Endothelial cell of umbilical vein (primary cell): ENCODE data around the gene PRXL2C. TPM values are rescaled to one million over a fixed set of nuclear protein-coding genes. Genes with fewer than 3 reads are reported as not detected.
"Not testable (repeated sequence)": the region's sequence is repeated elsewhere in the genome, so short reads cannot be mapped to it uniquely, and the experiment has no call there.

ENCODE experiments used
- BruUV-seq: library from RNA; stranded (reverse); fragments of 400-500 nt; replicated peaks from 2 replicates; lab custom pipeline; 2021; lab: Mats Ljungman, UMichigan
- CTCF ChIA-PET: fragments of 300-600, 350-600 bp; sonication (Branson Sonifier 250); formaldehyde crosslinking; loops from one replicate; lab custom pipeline; 2021; ENCODE audit warnings: antibody characterized with exemption, inconsistent platforms; lab: Charles Lee
- POLR2A ChIA-PET: fragments of 300-600, 350-600 bp; sonication (Branson Sonifier 250); formaldehyde crosslinking; loops from one replicate; lab custom pipeline; 2021; ENCODE audit warnings: antibody characterized with exemption, inconsistent platforms; lab: Charles Lee
- DNase-seq: peaks from one replicate; pipeline ENCODE4 v3.0.0-alpha.2; 2011; ENCODE audit warnings: low read depth, low spot score
- FAIRE-seq: peaks from 2 replicates; lab custom pipeline; 2011; peaks lifted over from hg19 to GRCh38; lab: Jason Lieb, UNC
- H2AFZ ChIP-seq: 2 replicates; pipeline ENCODE4 v1.6.0; 2012; ENCODE audit warnings: low read depth, low read length, control low read depth, inconsistent platforms
- H3K27ac ChIP-seq: 2 replicates; pipeline ENCODE4 v1.5.1; 2011; ENCODE audit warnings: low read depth, mild to moderate bottlenecking, control low read depth, low read length, moderate library complexity; ENCODE audit not compliant: insufficient read depth
- H3K27me3 ChIP-seq, 2 experiments: 2 replicates each; pipeline versions ENCODE4 v1.6.0 to v1.6.1; 2011; ENCODE audit warnings: low read length in 2 of 2, mixed read lengths in 1 of 2; ENCODE audit not compliant: control insufficient read depth in 2 of 2, insufficient read depth in 2 of 2
- H3K36me3 ChIP-seq, 2 experiments: 2 replicates in 1 of 2; 3 replicates in 1 of 2; pipeline ENCODE4 v1.5.1; 2011; ENCODE audit warnings: low read length in 2 of 2, mild to moderate bottlenecking in 1 of 2, moderate library complexity in 1 of 2; ENCODE audit not compliant: control insufficient read depth in 2 of 2, insufficient read depth in 2 of 2; ENCODE audit errors: extremely low read depth in 1 of 2
- H3K4me1 ChIP-seq: 3 replicates; pipeline ENCODE4 v1.5.1; 2011; ENCODE audit warnings: mild to moderate bottlenecking, low read length; ENCODE audit not compliant: control insufficient read depth, insufficient read depth; ENCODE audit errors: extremely low read depth
- H3K4me2 ChIP-seq: 2 replicates; pipeline ENCODE4 v1.6.1; 2011; ENCODE audit warnings: low read length, control low read depth, mixed read lengths; ENCODE audit not compliant: insufficient read depth
- H3K4me3 ChIP-seq, 3 experiments: fragments of 200-600 bp in 1 of 3; sonication (generic), shearing (Covaris generic) in 1 of 3; replicated peaks in 1 of 3; 2 replicates each; pipeline ENCODE4 v1.5.1; 2011 to 2016; ENCODE audit warnings: control low read depth in 3 of 3, low read length in 3 of 3, mild to moderate bottlenecking in 2 of 3, inconsistent platforms in 1 of 3, low read depth in 1 of 3, moderate library complexity in 1 of 3; ENCODE audit not compliant: insufficient read depth in 1 of 3
- H3K79me2 ChIP-seq: 2 replicates; pipeline ENCODE4 v1.6.0; 2012; ENCODE audit warnings: low read length, inconsistent platforms; ENCODE audit not compliant: control insufficient read depth, insufficient read depth
- H3K9ac ChIP-seq: replicated peaks from 2 replicates; pipeline ENCODE3; 2011; ENCODE audit warnings: low read length, control low read depth; ENCODE audit not compliant: insufficient read depth; ENCODE audit errors: extremely low read depth
- H3K9me1 ChIP-seq: replicated peaks from 3 replicates; pipeline ENCODE4 v1.6.0; 2011; ENCODE audit warnings: mild to moderate bottlenecking, low read length; ENCODE audit not compliant: control insufficient read depth, insufficient read depth; ENCODE audit errors: extremely low read depth
- H3K9me3 ChIP-seq: replicated peaks from 2 replicates; pipeline ENCODE4 v1.5.1; 2012; ENCODE audit warnings: low read length, inconsistent platforms; ENCODE audit not compliant: control insufficient read depth, insufficient read depth
- H4K20me1 ChIP-seq: replicated peaks from 2 replicates; pipeline ENCODE3; 2011; ENCODE audit warnings: mild to moderate bottlenecking, low read length; ENCODE audit not compliant: control insufficient read depth, insufficient read depth; ENCODE audit errors: extremely low read depth
- EZH2 ChIP-seq: IDR thresholded peaks from 2 replicates; pipeline ENCODE4 v1.6.1; 2012; ENCODE audit warnings: borderline replicate concordance, low read depth, mild to moderate bottlenecking, moderate library complexity, low read length, inconsistent platforms; ENCODE audit not compliant: severe bottlenecking
- FOS ChIP-seq: IDR thresholded peaks from 2 replicates; pipeline ENCODE4 v1.6.1; 2011; ENCODE audit warnings: mild to moderate bottlenecking, low read length, moderate library complexity, borderline replicate concordance; ENCODE audit not compliant: insufficient read depth
- GATA2 ChIP-seq: IDR thresholded peaks from 2 replicates; pipeline ENCODE4 v1.7.0; 2011; ENCODE audit warnings: low read depth, mild to moderate bottlenecking, moderate library complexity, mixed read lengths, low read length; ENCODE audit not compliant: insufficient read length, insufficient read depth
- JUN ChIP-seq: IDR thresholded peaks from 2 replicates; pipeline ENCODE4 v1.6.1; 2011; ENCODE audit warnings: borderline replicate concordance, low read depth; ENCODE audit not compliant: insufficient read length, insufficient read depth
- MYC ChIP-seq: IDR thresholded peaks from one replicate; pipeline ENCODE4 v1.6.1; 2011; ENCODE audit warnings: mild to moderate bottlenecking, low read depth, low read length
- POLR2A ChIP-seq: IDR thresholded peaks from 2 replicates; pipeline ENCODE4 v1.6.1; 2012; ENCODE audit warnings: low read depth, mild to moderate bottlenecking, control low read depth, low read length
- POLR2AphosphoS5 ChIP-seq: IDR thresholded peaks from 2 replicates; pipeline ENCODE4 v1.6.1; 2012; ENCODE audit warnings: low read depth, mild to moderate bottlenecking, control low read depth, low read length, moderate library complexity; ENCODE audit not compliant: insufficient read depth
- dilution Hi-C: fragments of 300-500 bp; cut with MboI; formaldehyde crosslinking; loops from one replicate; pipeline ENCODE4 v1.15.0; 2019; ENCODE audit warnings: low sequenced_read_pairs; ENCODE audit not compliant: extremely low pct_ligation_motif_present
- intact Hi-C: fragments of 100-400 bp; cut with micrococcal nuclease; formaldehyde crosslinking; loops from one replicate; pipeline ENCODE4 v1.10.0; 2022
- polyA plus RNA-seq, 4 experiments: library from polyadenylated mRNA; depleted of rRNA in 3 of 4; stranded (reverse) in 3 of 4; unstranded in 1 of 4; fragments of >200 nt; gene quantifications; 2 replicates each; pipeline versions ENCODE4 v1.2.1 to v1.2.3, GENCODE V29; 2011 to 2012; ENCODE audit warnings: missing spikeins in 1 of 4
- total RNA-seq: library from RNA; stranded (reverse); gene quantifications from 2 replicates; pipeline ENCODE4 v1.2.3, GENCODE V29; 2021
- TF ChIP-seq, protein P1 (sequence below): IDR thresholded peaks from 2 replicates; pipeline ENCODE4 v1.6.1; 2011; ENCODE audit not compliant: insufficient read depth, insufficient read length
- TF ChIP-seq, protein P2 (sequence below), 2 donors: IDR thresholded peaks; 1 replicate in 1 of 2; 2 replicates in 1 of 2; pipeline ENCODE4 v1.5.1; 2011; ENCODE audit warnings: low read length in 2 of 2, mild to moderate bottlenecking in 2 of 2, moderate library complexity in 2 of 2, control low read depth in 1 of 2, inconsistent platforms in 1 of 2, low read depth in 1 of 2; ENCODE audit not compliant: insufficient read depth in 1 of 2; ENCODE audit errors: extremely low read depth in 1 of 2

The PRXL2C gene
- total and polyA plus RNA-seq, 2 donors (not counting 3 experiments of a cell fraction or from before 2014, with no cell fraction given): 5.4 to 14.7 TPM

DNA sequence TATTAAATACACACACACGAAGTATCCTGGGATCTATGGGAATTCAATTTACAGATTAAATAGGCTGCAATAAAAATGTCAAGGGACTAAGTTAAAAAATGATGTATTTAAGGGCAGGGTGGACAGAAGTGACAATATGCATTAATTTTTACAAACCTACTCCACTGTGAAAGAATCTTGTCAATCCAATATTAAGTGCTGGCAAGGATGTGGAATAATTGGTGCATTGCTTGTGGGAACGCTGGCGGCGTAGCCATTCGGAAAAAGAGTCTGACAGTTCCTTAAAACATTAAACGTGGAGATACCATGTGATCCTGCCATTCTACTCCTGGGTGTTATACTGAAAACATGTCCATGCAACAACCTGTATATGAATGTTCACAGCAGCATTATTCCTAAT is 39.7 kb downstream of the PRXL2C start:
- Histone ChIP-seq H3K79me2 (no peaks in the 10 kb centered on the region), H3K9me3 (no peaks in the 10 kb centered on the region), H3K4me1 (peaks cover 4% of the 10 kb centered on the region), H3K9ac (no peak overlapping the region), H4K20me1 (no peaks in the 10 kb centered on the region), H3K36me3 (no peaks in the 10 kb centered on the region), H2AFZ (no peak overlapping the region), H3K4me2 (no peak overlapping the region), H3K9me1 (no peaks in the 10 kb centered on the region), H3K27me3 (peaks cover 15 to 37% of the 10 kb centered on the region in 2 experiments), H3K4me3 (no peak overlapping the region), H3K27ac (no peak overlapping the region)
- DNase-seq (no peak), FAIRE-seq (no peak)
- no peak for TF ChIP-seq GATA2
- no peak for TF ChIP-seq POLR2A
- TF ChIP-seq, protein P1, sequence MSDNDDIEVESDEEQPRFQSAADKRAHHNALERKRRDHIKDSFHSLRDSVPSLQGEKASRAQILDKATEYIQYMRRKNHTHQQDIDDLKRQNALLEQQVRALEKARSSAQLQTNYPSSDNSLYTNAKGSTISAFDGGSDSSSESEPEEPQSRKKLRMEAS: no peak
- no peak for TF ChIP-seq POLR2AphosphoS5
- TF ChIP-seq FOS: no peak
- no peak for TF ChIP-seq MYC
- no peak for TF ChIP-seq EZH2
- TF ChIP-seq JUN: no peak
- TF ChIP-seq, protein P2, sequence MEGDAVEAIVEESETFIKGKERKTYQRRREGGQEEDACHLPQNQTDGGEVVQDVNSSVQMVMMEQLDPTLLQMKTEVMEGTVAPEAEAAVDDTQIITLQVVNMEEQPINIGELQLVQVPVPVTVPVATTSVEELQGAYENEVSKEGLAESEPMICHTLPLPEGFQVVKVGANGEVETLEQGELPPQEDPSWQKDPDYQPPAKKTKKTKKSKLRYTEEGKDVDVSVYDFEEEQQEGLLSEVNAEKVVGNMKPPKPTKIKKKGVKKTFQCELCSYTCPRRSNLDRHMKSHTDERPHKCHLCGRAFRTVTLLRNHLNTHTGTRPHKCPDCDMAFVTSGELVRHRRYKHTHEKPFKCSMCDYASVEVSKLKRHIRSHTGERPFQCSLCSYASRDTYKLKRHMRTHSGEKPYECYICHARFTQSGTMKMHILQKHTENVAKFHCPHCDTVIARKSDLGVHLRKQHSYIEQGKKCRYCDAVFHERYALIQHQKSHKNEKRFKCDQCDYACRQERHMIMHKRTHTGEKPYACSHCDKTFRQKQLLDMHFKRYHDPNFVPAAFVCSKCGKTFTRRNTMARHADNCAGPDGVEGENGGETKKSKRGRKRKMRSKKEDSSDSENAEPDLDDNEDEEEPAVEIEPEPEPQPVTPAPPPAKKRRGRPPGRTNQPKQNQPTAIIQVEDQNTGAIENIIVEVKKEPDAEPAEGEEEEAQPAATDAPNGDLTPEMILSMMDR (IDR thresholded peaks at IDR 0.05; ENCODE audit: extremely low read depth in 1 of 2, insufficient read depth in 1 of 2, low read depth in 1 of 2, low read length in 2 of 2): no peak
- ChIA-PET POLR2A (no interaction called here), CTCF (no interaction called here)
- intact Hi-C loops (no loop called here), dilution Hi-C loops (no loop called here)
- BruUV-seq: no TSS peak

DNA sequence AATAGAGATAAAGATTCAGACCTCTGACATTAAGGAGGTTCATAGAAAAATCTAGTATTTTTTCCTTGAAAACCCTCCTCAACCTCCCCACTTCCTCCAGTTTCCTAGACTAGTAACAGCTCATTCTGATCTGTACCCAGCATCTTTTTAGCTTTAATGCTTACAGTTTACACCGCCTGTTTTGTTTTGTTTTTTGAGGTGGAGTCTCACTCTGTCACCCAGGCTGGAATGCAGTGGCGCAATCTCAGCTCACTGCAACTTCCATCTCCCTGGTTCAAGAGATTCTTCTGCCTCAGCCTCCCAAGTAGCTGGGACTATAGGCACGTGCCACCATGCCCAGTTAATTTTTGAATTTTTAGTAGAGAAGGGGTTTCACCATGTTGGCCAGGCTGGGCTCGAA is 40.5 kb downstream of the PRXL2C start:
- H2AFZ ChIP-seq, H3K9ac ChIP-seq, H3K9me3 ChIP-seq, H3K4me1 ChIP-seq, BruUV-seq, dilution Hi-C loops, intact Hi-C loops, H3K27ac ChIP-seq, H3K4me2 ChIP-seq, POLR2A ChIA-PET, H3K4me3 ChIP-seq, H4K20me1 ChIP-seq, DNase-seq, H3K79me2 ChIP-seq, H3K36me3 ChIP-seq, H3K9me1 ChIP-seq, FAIRE-seq, CTCF ChIA-PET: not testable (repeated sequence)
- H3K27me3 ChIP-seq: peaks cover 15 to 37% of the 10 kb centered on the region in 2 experiments
